ENCODE measurements around the gene EFNA4.

The EFNA4 gene

DNA sequence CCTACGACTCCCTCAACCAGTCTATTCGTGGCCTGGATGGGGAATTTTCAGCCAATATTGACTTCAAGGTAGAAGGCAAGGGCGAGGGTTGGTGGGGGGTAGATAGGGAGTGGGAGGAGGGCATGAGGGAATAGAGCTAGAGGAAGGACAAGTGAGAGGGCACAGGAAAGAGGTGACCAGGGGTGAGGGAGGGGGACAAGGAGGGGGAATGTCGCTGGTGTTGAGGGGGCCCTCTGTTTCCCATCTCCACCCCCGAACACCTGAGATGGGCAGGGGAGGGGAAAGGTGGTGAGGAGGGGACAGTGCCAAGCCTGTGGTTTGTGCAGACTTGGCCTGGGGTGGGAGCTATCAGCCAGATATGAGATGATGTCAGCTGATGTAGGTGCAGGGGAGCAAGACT lies 20.8 kb upstream of the EFNA4 start:
- no peak overlapping the region for H3K4ac ChIP-seq (ENCODE audit: low read depth, low read length)
- H3K18ac ChIP-seq (ENCODE audit: low read length) = no peak overlapping the region
- no CpG with 5 or more reads among the region's 5 CpGs for WGBS (ENCODE audit: extremely low coverage, insufficient coverage, low lambda C conversion rate)
- no peak overlapping the region for H3K56ac ChIP-seq (ENCODE audit: low read length)
- no peak overlapping the region for H3K9ac ChIP-seq (ENCODE audit: low read length)
- H3K4me1 ChIP-seq (ENCODE audit: control insufficient read depth, low read depth, low read length) = peaks cover 2% of the 10 kb centered on the region
- H4K5ac ChIP-seq (ENCODE audit: low read length) = no peak overlapping the region
- no peak overlapping the region for H3K23ac ChIP-seq (ENCODE audit: low read length)
- H2BK15ac ChIP-seq (replicated peaks; ENCODE audit: low read depth) = no peak overlapping the region
- no peak overlapping the region for H3K27ac ChIP-seq (ENCODE audit: low read depth, low read length)
- no peak overlapping the region for H2BK120ac ChIP-seq (ENCODE audit: low read depth, low read length)
- no peak overlapping the region for H4K8ac ChIP-seq (ENCODE audit: low read depth, low read length)
- H3K4me2 ChIP-seq (ENCODE audit: low read length) = no peak overlapping the region
- no peaks in the 10 kb centered on the region for H3K36me3 ChIP-seq (ENCODE audit: control insufficient read depth, insufficient read depth, low read length)
- H2AK5ac ChIP-seq (ENCODE audit: low read length) = no peak overlapping the region
- no peaks in the 10 kb centered on the region for H3K79me2 ChIP-seq (ENCODE audit: control insufficient read depth, insufficient read depth, low read length)
- H2BK5ac ChIP-seq (ENCODE audit: low read length) = no peak overlapping the region
- no peaks in the 10 kb centered on the region for H3K27me3 ChIP-seq (ENCODE audit: insufficient read depth, low read length, poor library complexity)
- H3K79me1 ChIP-seq (ENCODE audit: low read length) = no peaks in the 10 kb centered on the region
- DNase-seq = no peak
- no peak overlapping the region for H3K4me3 ChIP-seq (ENCODE audit: low read length)

DNA sequence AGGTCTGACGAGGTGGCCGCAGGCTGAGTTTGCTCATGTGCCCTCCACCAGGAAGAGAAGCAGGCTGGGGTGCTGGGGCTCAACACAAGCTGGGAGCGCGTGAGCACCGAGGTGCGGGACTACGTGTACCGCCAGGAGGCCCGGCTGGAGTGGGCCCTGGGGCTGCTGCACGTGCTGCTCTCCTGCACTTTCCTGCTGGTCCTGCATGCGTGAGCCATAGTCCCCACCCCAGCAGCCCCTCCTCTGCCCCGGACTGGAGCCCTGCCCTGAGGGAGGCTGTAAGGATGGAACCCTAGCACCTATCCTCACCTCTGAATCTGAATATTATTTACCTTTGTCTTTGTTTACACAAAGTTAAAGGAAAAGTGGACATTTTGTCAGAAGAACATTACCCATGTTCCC lies 20.2 kb upstream of the EFNA4 start:
- peaks cover 2% of the 10 kb centered on the region for H3K4me1 ChIP-seq (ENCODE audit: control insufficient read depth, low read depth, low read length)
- no peak overlapping the region for H3K56ac ChIP-seq (ENCODE audit: low read length)
- no peak overlapping the region for H2BK15ac ChIP-seq (replicated peaks; ENCODE audit: low read depth)
- no peak overlapping the region for H2BK5ac ChIP-seq (ENCODE audit: low read length)
- H3K4me3 ChIP-seq (ENCODE audit: low read length) = no peak overlapping the region
- no peak overlapping the region for H3K4ac ChIP-seq (ENCODE audit: low read depth, low read length)
- no peaks in the 10 kb centered on the region for H3K79me1 ChIP-seq (ENCODE audit: low read length)
- no peak overlapping the region for H3K4me2 ChIP-seq (ENCODE audit: low read length)
- no peaks in the 10 kb centered on the region for H3K79me2 ChIP-seq (ENCODE audit: control insufficient read depth, insufficient read depth, low read length)
- DNase-seq = no peak
- H2AK5ac ChIP-seq (ENCODE audit: low read length) = no peak overlapping the region
- no peak overlapping the region for H3K27ac ChIP-seq (ENCODE audit: low read depth, low read length)
- no peak overlapping the region for H4K8ac ChIP-seq (ENCODE audit: low read depth, low read length)
- no peak overlapping the region for H3K9ac ChIP-seq (ENCODE audit: low read length)
- no peak overlapping the region for H3K18ac ChIP-seq (ENCODE audit: low read length)
- WGBS (ENCODE audit: extremely low coverage, insufficient coverage, low lambda C conversion rate) = no CpG with 5 or more reads among the region's 12 CpGs
- no peaks in the 10 kb centered on the region for H3K27me3 ChIP-seq (ENCODE audit: insufficient read depth, low read length, poor library complexity)
- H2BK120ac ChIP-seq (ENCODE audit: low read depth, low read length) = no peak overlapping the region
- H3K36me3 ChIP-seq (ENCODE audit: control insufficient read depth, insufficient read depth, low read length) = no peaks in the 10 kb centered on the region
- no peak overlapping the region for H3K23ac ChIP-seq (ENCODE audit: low read length)
- no peak overlapping the region for H4K5ac ChIP-seq (ENCODE audit: low read length)

GRCh38 chr1:155043793-155044192 lies 19.7 kb upstream of the EFNA4 start:
- DNase-seq = no peak
- Histone ChIP-seq H3K18ac (ENCODE audit: low read length) (no peak overlapping the region), H3K4me1 (ENCODE audit: control insufficient read depth, low read depth, low read length) (peaks cover 2% of the 10 kb centered on the region), H3K23ac (ENCODE audit: low read length) (no peak overlapping the region), H3K4ac (ENCODE audit: low read depth, low read length) (no peak overlapping the region), H3K4me3 (ENCODE audit: low read length) (no peak overlapping the region), H3K79me2 (ENCODE audit: control insufficient read depth, insufficient read depth, low read length) (no peaks in the 10 kb centered on the region), H2BK120ac (ENCODE audit: low read depth, low read length) (no peak overlapping the region), H3K79me1 (ENCODE audit: low read length) (no peaks in the 10 kb centered on the region), H3K4me2 (ENCODE audit: low read length) (no peak overlapping the region), H3K27me3 (ENCODE audit: insufficient read depth, low read length, poor library complexity) (no peaks in the 10 kb centered on the region), H3K56ac (ENCODE audit: low read length) (no peak overlapping the region), H3K27ac (ENCODE audit: low read depth, low read length) (no peak overlapping the region), H4K5ac (ENCODE audit: low read length) (no peak overlapping the region), H2AK5ac (ENCODE audit: low read length) (no peak overlapping the region), H3K9ac (ENCODE audit: low read length) (no peak overlapping the region), H4K8ac (ENCODE audit: low read depth, low read length) (no peak overlapping the region), H3K36me3 (ENCODE audit: control insufficient read depth, insufficient read depth, low read length) (no peaks in the 10 kb centered on the region), H2BK5ac (ENCODE audit: low read length) (no peak overlapping the region), H2BK15ac (replicated peaks; ENCODE audit: low read depth) (no peak overlapping the region)
- WGBS (ENCODE audit: extremely low coverage, insufficient coverage, low lambda C conversion rate) = no CpG with 5 or more reads among the region's 3 CpGs

GRCh38 chr1:155044365-155044764 lies 19.2 kb upstream of the EFNA4 start:
- H3K27ac ChIP-seq (ENCODE audit: low read depth, low read length) = no peak overlapping the region
- H3K4ac ChIP-seq (ENCODE audit: low read depth, low read length) = no peak overlapping the region
- no peaks in the 10 kb centered on the region for H3K36me3 ChIP-seq (ENCODE audit: control insufficient read depth, insufficient read depth, low read length)
- H3K4me2 ChIP-seq (ENCODE audit: low read length) = no peak overlapping the region
- H3K23ac ChIP-seq (ENCODE audit: low read length) = no peak overlapping the region
- WGBS (ENCODE audit: extremely low coverage, insufficient coverage, low lambda C conversion rate) = no CpG with 5 or more reads among the region's 6 CpGs
- no peak for DNase-seq
- H2BK120ac ChIP-seq (ENCODE audit: low read depth, low read length) = no peak overlapping the region
- no peak overlapping the region for H4K8ac ChIP-seq (ENCODE audit: low read depth, low read length)
- H3K4me1 ChIP-seq (ENCODE audit: control insufficient read depth, low read depth, low read length) = peaks cover 2% of the 10 kb centered on the region
- H3K56ac ChIP-seq (ENCODE audit: low read length) = peak overlapping the region; percentile 83
- H3K79me1 ChIP-seq (ENCODE audit: low read length) = no peaks in the 10 kb centered on the region
- H2BK5ac ChIP-seq (ENCODE audit: low read length) = no peak overlapping the region
- H3K4me3 ChIP-seq (ENCODE audit: low read length) = no peak overlapping the region
- no peaks in the 10 kb centered on the region for H3K79me2 ChIP-seq (ENCODE audit: control insufficient read depth, insufficient read depth, low read length)
- H3K18ac ChIP-seq (ENCODE audit: low read length) = no peak overlapping the region
- no peak overlapping the region for H2AK5ac ChIP-seq (ENCODE audit: low read length)
- no peaks in the 10 kb centered on the region for H3K27me3 ChIP-seq (ENCODE audit: insufficient read depth, low read length, poor library complexity)
- no peak overlapping the region for H4K5ac ChIP-seq (ENCODE audit: low read length)
- H2BK15ac ChIP-seq (replicated peaks; ENCODE audit: low read depth) = no peak overlapping the region
- peak overlapping the region; percentile 29 for H3K9ac ChIP-seq (ENCODE audit: low read length)

DNA sequence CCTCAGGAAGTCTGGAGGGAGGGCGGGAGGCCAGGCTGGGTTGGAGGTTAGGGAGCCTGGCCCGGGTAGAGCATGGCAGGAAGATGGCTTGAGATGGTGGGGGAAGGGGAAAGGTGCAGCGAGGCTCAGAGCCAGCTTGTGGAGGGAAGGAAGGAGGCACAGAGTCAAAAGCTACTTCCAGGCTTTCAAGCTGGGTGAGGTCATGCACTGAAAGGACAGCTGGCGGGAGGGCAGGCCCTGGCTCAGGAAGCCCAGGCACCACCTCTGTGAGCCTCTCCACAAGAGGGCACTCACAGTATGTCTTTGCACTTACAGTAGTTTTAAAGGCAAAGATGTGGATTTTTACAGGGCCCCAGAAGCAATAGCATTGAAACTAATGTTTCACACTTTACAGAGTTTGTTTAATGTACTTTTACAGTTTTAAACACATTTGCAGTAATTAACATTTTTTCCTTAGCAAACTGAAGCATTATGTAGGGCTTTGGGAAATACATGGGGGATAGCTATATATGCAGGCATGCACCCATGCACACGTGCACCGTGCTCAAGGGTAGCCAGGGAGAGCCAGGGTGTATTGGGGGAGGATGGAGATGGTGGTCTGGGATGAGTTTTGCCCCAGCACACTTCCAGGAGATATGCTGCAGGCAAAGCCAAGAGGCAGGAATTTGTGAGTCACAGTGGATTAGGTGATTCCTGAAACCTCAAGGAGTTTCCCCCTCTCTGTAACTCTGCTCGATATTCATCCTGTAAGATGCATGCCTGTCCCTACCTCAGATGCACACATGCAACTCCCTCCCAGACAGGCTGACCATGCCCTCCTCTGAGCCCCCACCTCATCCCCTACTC lies 18.5 kb upstream of the EFNA4 start:
- Histone ChIP-seq H2BK5ac (ENCODE audit: low read length) (no peak overlapping the region), H3K36me3 (ENCODE audit: control insufficient read depth, insufficient read depth, low read length) (no peaks in the 10 kb centered on the region), H4K5ac (ENCODE audit: low read length) (no peak overlapping the region), H3K79me2 (ENCODE audit: control insufficient read depth, insufficient read depth, low read length) (no peaks in the 10 kb centered on the region), H3K23ac (ENCODE audit: low read length) (no peak overlapping the region), H3K9ac (ENCODE audit: low read length) (peak overlapping the region; percentile 29), H2AK5ac (ENCODE audit: low read length) (no peak overlapping the region), H3K4me3 (ENCODE audit: low read length) (no peak overlapping the region), H3K27ac (ENCODE audit: low read depth, low read length) (no peak overlapping the region), H3K4me1 (ENCODE audit: control insufficient read depth, low read depth, low read length) (peaks cover 6% of the 10 kb centered on the region), H3K27me3 (ENCODE audit: insufficient read depth, low read length, poor library complexity) (no peaks in the 10 kb centered on the region), H3K4ac (ENCODE audit: low read depth, low read length) (no peak overlapping the region), H3K79me1 (ENCODE audit: low read length) (no peaks in the 10 kb centered on the region), H2BK120ac (ENCODE audit: low read depth, low read length) (no peak overlapping the region), H3K18ac (ENCODE audit: low read length) (no peak overlapping the region), H2BK15ac (replicated peaks; ENCODE audit: low read depth) (no peak overlapping the region), H3K56ac (ENCODE audit: low read length) (peak overlapping the region; percentile 83), H4K8ac (ENCODE audit: low read depth, low read length) (no peak overlapping the region), H3K4me2 (ENCODE audit: low read length) (no peak overlapping the region)
- peak; percentile 95 for DNase-seq
- WGBS (ENCODE audit: extremely low coverage, insufficient coverage, low lambda C conversion rate) = no CpG with 5 or more reads among the region's 7 CpGs

All from mesendoderm (in vitro differentiated cells).